Activated naive CD8-positive, alpha-beta T cell (primary cell): ENCODE measurements around the gene CCDC110.
A peak's percentile ranks its signal among the peaks of the same experiment; 100 is the strongest.

ENCODE experiments used
- H3K27ac Mint-ChIP-seq: one replicate; pipeline ENCODE4 v1.8.0; 2021; ENCODE audit warnings: mixed read lengths
- H3K27me3 Mint-ChIP-seq: one replicate; pipeline ENCODE4 v1.8.0; 2021; ENCODE audit warnings: mixed read lengths
- H3K36me3 Mint-ChIP-seq: one replicate; pipeline ENCODE4 v1.8.0; 2021; ENCODE audit warnings: mixed read lengths
- H3K4me1 Mint-ChIP-seq: one replicate; pipeline ENCODE4 v1.8.0; 2021; ENCODE audit warnings: low read depth, mixed read lengths
- H3K4me3 Mint-ChIP-seq: one replicate; pipeline ENCODE4 v1.8.0; 2021; ENCODE audit warnings: mild to moderate bottlenecking, mixed read lengths
- H3K9me3 Mint-ChIP-seq: one replicate; pipeline ENCODE4 v1.8.0; 2021; ENCODE audit warnings: low read depth, mixed read lengths

Gene CCDC110

GRCh38 chr4:185500576-185500975, 29.0 kb upstream of the CCDC110 start:
- H3K4me1 Mint-ChIP-seq: no peaks in the 10 kb centered on the region
- peaks cover 7% of the 10 kb centered on the region for H3K9me3 Mint-ChIP-seq
- no peaks in the 10 kb centered on the region for H3K36me3 Mint-ChIP-seq
- no peak overlapping the region for H3K27ac Mint-ChIP-seq
- peaks cover 24% of the 10 kb centered on the region for H3K27me3 Mint-ChIP-seq
- no peak overlapping the region for H3K4me3 Mint-ChIP-seq

GRCh38 chr4:185500035-185500434, 28.5 kb upstream of the CCDC110 start:
- Mint-ChIP-seq H3K27me3 (peaks cover 21% of the 10 kb centered on the region), H3K36me3 (no peaks in the 10 kb centered on the region), H3K4me1 (no peaks in the 10 kb centered on the region), H3K4me3 (no peak overlapping the region), H3K9me3 (peaks cover 7% of the 10 kb centered on the region), H3K27ac (no peak overlapping the region)

- Mint-ChIP-seq H3K9me3 (peaks cover 15% of the 10 kb centered on the region), H3K27ac (no peak overlapping the region), H3K4me1 (no peaks in the 10 kb centered on the region), H3K4me3 (no peak overlapping the region), H3K36me3 (peaks cover 7% of the 10 kb centered on the region), H3K27me3 (peaks cover 36% of the 10 kb centered on the region)
Measured at GRCh38 chr4:185488650-185489049, 17.1 kb upstream of the CCDC110 start.

- no peaks in the 10 kb centered on the region for H3K36me3 Mint-ChIP-seq
- H3K9me3 Mint-ChIP-seq: no peaks in the 10 kb centered on the region
- peaks cover 34% of the 10 kb centered on the region for H3K27me3 Mint-ChIP-seq
- no peaks in the 10 kb centered on the region for H3K4me1 Mint-ChIP-seq
- H3K4me3 Mint-ChIP-seq: no peak overlapping the region
- no peak overlapping the region for H3K27ac Mint-ChIP-seq
Measured at GRCh38 chr4:185481401-185481800, 9.9 kb upstream of the CCDC110 start.

GRCh38 chr4:185480016-185480732, 8.6 kb upstream of the CCDC110 start:
- no peak overlapping the region for H3K4me3 Mint-ChIP-seq

GRCh38 chr4:185479507-185479971, 8.0 kb upstream of the CCDC110 start:
- Mint-ChIP-seq H3K27ac (no peak overlapping the region), H3K4me1 (no peaks in the 10 kb centered on the region), H3K27me3 (peaks cover 27% of the 10 kb centered on the region), H3K4me3 (no peak overlapping the region), H3K9me3 (no peaks in the 10 kb centered on the region), H3K36me3 (no peaks in the 10 kb centered on the region)

More at GRCh38 chr4:185480016-185480732, 8.6 kb upstream of the CCDC110 start:
- H3K27ac Mint-ChIP-seq: no peak overlapping the region
- H3K27me3 Mint-ChIP-seq: peaks cover 27% of the 10 kb centered on the region
- H3K9me3 Mint-ChIP-seq: no peaks in the 10 kb centered on the region
- no peaks in the 10 kb centered on the region for H3K36me3 Mint-ChIP-seq
- no peaks in the 10 kb centered on the region for H3K4me1 Mint-ChIP-seq

- Mint-ChIP-seq H3K27ac (no peak overlapping the region), H3K4me3 (no peak overlapping the region), H3K27me3 (peaks cover 13% of the 10 kb centered on the region), H3K9me3 (no peaks in the 10 kb centered on the region), H3K36me3 (no peaks in the 10 kb centered on the region), H3K4me1 (peaks cover 10% of the 10 kb centered on the region)
Measured at GRCh38 chr4:185473247-185473646, 1.7 kb upstream of the CCDC110 start.

GRCh38 chr4:185472103-185472542, 590 bp upstream of the CCDC110 start:
- Mint-ChIP-seq H3K4me3 (peak overlapping the region; percentile 95), H3K4me1 (peaks cover 10% of the 10 kb centered on the region), H3K9me3 (no peaks in the 10 kb centered on the region), H3K27ac (peak overlapping the region; percentile 66), H3K36me3 (no peaks in the 10 kb centered on the region), H3K27me3 (peaks cover 5% of the 10 kb centered on the region)

GRCh38 chr4:185470501-185471195, 885 bp downstream of the CCDC110 start:
- no peaks in the 10 kb centered on the region for H3K9me3 Mint-ChIP-seq
- peak overlapping the region; percentile 84 for H3K4me3 Mint-ChIP-seq
- H3K36me3 Mint-ChIP-seq: no peaks in the 10 kb centered on the region
- no peak overlapping the region for H3K27ac Mint-ChIP-seq
- peaks cover 10% of the 10 kb centered on the region for H3K4me1 Mint-ChIP-seq
- H3K27me3 Mint-ChIP-seq: no peaks in the 10 kb centered on the region

- no peaks in the 10 kb centered on the region for H3K27me3 Mint-ChIP-seq
- no peak overlapping the region for H3K4me3 Mint-ChIP-seq
- no peaks in the 10 kb centered on the region for H3K36me3 Mint-ChIP-seq
- peaks cover 10% of the 10 kb centered on the region for H3K4me1 Mint-ChIP-seq
- no peak overlapping the region for H3K27ac Mint-ChIP-seq
- H3K9me3 Mint-ChIP-seq: no peaks in the 10 kb centered on the region
Measured at GRCh38 chr4:185469580-185470154, 1.9 kb downstream of the CCDC110 start.

- no peaks in the 10 kb centered on the region for H3K27me3 Mint-ChIP-seq
- no peaks in the 10 kb centered on the region for H3K36me3 Mint-ChIP-seq
- H3K27ac Mint-ChIP-seq: no peak overlapping the region
- no peaks in the 10 kb centered on the region for H3K9me3 Mint-ChIP-seq
- H3K4me3 Mint-ChIP-seq: no peak overlapping the region
- peaks cover 10% of the 10 kb centered on the region for H3K4me1 Mint-ChIP-seq
Measured at GRCh38 chr4:185468999-185469398, 2.5 kb downstream of the CCDC110 start.

- Mint-ChIP-seq H3K27me3 (no peaks in the 10 kb centered on the region), H3K27ac (no peak overlapping the region), H3K4me3 (no peak overlapping the region), H3K9me3 (no peaks in the 10 kb centered on the region), H3K4me1 (peaks cover 10% of the 10 kb centered on the region), H3K36me3 (no peaks in the 10 kb centered on the region)
Measured at GRCh38 chr4:185467991-185468390, 3.5 kb downstream of the CCDC110 start.

GRCh38 chr4:185467101-185467500, 4.4 kb downstream of the CCDC110 start:
- Mint-ChIP-seq H3K27ac (no peak overlapping the region), H3K27me3 (no peaks in the 10 kb centered on the region), H3K4me1 (peaks cover 8% of the 10 kb centered on the region), H3K36me3 (no peaks in the 10 kb centered on the region), H3K9me3 (no peaks in the 10 kb centered on the region), H3K4me3 (no peak overlapping the region)

- Mint-ChIP-seq H3K36me3 (no peaks in the 10 kb centered on the region), H3K27me3 (no peaks in the 10 kb centered on the region), H3K9me3 (no peaks in the 10 kb centered on the region), H3K4me1 (peaks cover 5% of the 10 kb centered on the region), H3K4me3 (no peak overlapping the region), H3K27ac (no peak overlapping the region)
Measured at GRCh38 chr4:185465707-185466106, 5.8 kb downstream of the CCDC110 start.

- Mint-ChIP-seq H3K9me3 (no peaks in the 10 kb centered on the region), H3K4me3 (no peak overlapping the region), H3K4me1 (no peaks in the 10 kb centered on the region), H3K36me3 (no peaks in the 10 kb centered on the region), H3K27ac (no peak overlapping the region), H3K27me3 (no peaks in the 10 kb centered on the region)
Measured at GRCh38 chr4:185464887-185465286, 6.6 kb downstream of the CCDC110 start.
